Islet precursor cell (in vitro differentiated cells): Measurements from ENCODE around the gene KIAA0586.
A peak's percentile ranks its signal among the peaks of the same experiment; 100 is the strongest.
"Not testable (repeated sequence)": the region's sequence is repeated elsewhere in the genome, so short reads cannot be mapped to it uniquely, and the experiment has no call there.

Source experiments
- DNase-seq: peaks from one replicate; pipeline ENCODE4 v3.0.0-alpha.2; 2018

Gene KIAA0586

DNA sequence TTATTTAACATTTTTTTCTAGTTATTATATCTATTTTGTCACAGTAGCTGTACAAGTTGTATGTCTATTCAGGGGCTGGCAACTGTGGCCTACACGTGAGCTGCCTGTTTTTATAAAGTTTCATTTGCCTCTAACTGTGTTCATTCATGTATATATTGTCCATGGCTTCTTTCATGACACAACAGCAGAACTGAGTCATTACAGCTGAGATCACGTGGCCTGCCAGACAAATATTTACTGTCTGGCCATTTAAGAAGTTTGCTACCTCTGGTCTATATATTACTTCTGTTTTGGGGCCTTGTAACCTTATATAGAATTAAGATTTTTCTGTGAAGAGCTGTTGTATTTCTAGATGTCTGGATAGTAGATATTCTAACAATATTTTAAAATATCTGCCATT is 37.9 kb downstream of the KIAA0586 start:
- no peak for DNase-seq

DNA sequence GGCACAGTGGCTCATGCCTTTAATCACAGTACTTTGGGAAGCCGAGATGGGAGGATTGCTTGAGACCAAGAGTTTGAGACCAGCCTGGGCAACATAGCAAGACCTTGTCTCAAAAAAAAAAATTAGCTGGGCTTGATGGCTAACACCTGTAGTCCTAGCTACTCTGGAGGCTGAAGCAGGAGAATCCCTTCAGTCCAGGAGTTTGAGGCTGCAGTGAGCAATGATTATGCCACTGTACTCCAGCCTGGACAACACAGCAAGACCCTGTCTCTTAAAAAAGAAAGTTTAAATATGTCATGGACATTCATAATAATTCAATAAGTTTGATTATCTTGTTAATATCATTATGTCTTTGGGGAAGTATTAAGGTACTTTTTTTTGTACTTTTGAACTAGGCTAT is 38.9 kb downstream of the KIAA0586 start:
- no peak for DNase-seq

DNA sequence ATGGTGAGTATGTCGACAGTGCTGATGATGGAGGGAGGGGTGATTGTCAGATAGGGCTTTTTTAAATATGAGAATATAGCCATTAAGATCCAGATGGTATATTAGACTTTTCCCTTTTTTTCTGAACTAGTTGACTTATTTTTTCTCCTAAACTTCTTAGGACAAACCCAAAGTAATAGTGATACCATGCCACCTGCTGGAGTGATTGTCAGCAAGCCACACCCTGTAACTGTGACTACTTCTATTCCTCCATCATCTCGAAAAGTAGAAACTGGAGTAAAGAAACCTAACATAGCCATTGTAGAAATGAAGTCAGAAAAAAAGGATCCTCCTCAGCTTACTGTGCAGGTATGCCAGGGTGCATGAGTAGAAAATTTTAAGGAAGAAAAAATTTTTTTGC is 40.1 kb downstream of the KIAA0586 start:
- no peak for DNase-seq

DNA sequence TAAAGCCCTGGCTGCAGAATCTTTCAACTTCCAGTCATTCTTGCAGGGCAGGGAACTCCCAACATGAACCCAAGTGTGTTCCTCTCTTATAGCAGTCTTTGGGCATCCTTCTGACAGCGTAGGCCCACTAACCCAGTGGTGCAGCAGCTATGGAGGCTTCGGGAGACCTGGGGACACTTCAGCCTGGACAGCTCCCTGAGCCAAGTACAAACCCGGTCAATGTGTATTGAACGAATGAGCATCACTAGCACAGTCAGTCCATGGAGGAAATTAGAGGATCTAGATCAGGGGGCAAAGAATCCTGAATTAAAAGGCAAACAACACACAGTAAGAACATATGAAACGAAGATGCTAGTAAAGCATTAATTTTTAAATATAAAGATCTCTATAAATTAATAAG is 41.8 kb downstream of the KIAA0586 start:
- no peak for DNase-seq

DNA sequence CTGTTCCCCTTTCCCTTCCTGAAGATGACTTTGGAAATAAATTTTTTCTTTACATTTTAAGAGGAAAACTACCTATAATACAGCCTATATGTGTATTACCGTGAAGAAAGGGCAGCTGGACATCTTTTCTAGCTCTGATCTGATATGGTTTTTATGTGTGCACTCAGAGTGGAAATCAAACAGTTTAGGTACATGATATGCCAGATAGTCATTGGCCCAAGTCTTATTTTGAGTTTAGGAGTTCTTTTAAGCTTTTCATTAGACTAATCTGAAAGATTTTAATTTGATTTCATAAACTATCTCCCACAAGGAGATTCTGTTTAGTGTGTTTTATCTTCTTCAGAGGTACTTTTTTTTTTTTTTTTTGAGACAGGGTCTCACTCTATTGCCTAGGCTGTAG is 48.8 kb downstream of the KIAA0586 start:
- no peak for DNase-seq

DNA sequence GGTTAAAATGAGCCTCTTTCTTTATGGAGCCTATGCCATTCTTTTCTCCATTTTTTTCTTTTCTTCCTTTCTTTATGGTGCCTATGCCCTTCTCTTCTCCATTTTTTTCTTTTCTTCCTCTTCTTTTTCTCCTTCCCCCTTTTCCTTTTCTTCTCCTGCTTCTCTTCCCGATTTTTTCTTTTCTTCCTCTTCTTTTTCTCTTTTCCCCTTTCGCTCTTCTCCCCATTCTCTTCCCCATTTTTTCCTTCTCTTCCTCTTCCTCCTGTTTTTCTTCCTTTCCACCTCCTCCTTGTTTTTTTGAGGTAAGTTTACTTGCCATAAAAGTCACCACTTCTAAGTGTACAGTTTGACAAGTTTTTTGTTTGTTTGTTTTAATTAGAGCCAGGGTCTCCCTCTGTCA is 50.1 kb downstream of the KIAA0586 start:
- DNase-seq: no peak

DNA sequence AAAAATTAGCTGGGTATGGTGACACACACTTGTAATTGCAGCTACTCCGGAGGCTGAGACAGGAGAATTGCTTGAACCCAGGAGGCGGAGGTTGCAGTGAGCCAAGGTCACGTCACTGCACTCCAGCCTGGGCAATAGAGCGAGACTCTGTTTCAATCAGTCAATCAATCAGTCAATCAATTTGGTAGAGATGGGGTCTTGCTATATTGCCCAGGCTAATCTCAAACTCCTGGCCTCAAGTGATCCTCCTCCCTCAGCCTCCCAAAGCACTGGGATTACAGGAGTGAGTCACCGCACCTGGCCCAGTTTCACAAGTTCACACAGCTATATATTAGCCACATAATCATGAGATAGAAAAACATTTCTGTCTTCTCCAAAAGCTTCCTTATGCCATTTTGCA is 50.8 kb downstream of the KIAA0586 start:
- not testable (repeated sequence) for DNase-seq

DNA sequence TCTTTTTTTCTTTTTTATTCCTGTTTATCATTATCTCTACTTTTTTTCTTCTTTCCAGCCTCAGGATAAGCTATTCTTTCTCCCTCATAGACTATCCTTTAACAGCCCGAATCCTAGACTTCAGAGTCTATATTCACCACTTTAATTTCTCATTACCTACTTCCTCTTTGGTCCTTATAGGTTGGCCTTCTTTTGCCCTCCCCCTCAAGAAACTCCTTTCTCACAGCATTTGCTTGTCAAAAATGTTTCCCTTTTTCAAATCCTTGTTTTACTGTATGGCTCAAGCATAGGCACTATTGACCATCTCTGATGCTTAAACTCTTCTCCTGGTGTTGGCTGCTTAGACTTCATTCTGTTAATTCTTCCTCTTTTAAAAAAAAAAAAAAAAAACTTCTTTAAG is 52.5 kb downstream of the KIAA0586 start:
- no peak for DNase-seq

DNA sequence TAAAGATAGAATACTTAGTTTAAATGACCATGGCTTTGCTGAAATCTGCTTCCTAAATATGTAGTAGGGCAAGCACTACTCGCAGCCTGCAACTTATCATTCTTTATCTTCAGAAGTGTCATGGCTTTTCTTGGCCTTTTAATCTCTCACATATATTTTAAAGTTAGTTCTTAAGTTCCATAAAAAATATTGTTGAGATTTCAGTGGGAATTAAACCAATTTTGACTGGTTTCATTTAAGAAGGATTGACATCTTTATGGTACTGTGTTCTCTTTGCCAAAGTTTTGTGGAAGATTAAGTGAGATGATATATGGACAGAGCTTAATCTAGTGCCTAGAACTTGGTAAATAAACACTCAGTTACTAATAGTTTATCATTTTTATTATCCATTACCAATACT is 56.7 kb downstream of the KIAA0586 start:
- DNase-seq: no peak

DNA sequence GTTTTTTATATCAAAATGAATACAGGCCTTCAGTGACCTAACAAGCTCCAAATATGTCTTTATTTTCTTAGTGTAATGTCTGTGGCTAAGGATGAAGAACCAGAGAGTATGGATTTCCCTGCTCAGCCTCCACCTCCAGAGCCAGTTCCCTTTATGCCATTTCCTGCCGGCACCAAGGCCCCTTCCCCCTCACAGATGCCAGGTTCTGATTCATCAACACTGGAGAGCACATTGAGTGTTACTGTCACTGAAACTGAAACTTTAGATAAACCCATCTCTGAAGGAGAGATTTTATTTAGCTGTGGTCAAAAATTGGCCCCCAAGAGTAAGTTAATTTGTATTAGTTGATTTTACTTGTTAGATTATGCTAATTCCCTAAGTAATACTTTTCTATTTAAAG is 61.0 kb downstream of the KIAA0586 start:
- DNase-seq: no peak

DNA sequence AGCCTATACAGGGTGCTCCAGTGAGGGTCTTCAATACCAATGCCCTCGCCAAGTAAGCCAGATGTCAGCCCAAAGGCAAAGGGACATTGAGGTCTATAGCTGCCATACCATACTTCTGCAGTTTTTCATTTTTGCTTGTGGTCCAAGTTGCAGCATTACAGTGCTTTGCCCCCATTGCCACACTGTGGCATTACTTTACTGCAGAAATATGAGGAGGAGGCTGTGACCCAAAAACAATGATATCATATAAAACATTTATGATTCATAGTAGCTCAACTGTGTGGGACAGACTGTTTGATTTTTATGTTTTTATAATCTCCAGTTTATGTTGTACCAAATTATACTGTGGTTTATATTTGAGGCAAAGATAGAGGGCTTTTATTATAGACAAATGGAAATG is 64.1 kb downstream of the KIAA0586 start:
- DNase-seq: no peak

DNA sequence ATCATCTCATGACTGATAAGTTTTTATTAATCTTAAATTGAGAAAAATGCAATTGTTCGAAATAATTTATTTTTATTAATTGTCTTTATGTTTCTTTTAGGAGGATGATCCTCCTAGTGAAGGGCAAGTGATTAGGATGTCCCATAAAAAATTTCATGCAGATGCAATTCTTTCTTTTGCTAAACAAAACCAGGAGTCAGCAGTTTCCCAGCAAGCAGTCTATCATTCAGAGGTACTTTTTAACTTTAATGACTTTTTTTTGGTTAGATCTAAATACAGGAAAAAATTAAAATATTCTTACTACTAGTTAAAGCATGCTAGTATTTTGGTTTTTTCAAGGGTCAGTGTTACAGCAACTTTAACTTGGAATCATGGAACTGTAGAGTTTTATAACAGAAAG is 64.5 kb downstream of the KIAA0586 start:
- no peak for DNase-seq

DNA sequence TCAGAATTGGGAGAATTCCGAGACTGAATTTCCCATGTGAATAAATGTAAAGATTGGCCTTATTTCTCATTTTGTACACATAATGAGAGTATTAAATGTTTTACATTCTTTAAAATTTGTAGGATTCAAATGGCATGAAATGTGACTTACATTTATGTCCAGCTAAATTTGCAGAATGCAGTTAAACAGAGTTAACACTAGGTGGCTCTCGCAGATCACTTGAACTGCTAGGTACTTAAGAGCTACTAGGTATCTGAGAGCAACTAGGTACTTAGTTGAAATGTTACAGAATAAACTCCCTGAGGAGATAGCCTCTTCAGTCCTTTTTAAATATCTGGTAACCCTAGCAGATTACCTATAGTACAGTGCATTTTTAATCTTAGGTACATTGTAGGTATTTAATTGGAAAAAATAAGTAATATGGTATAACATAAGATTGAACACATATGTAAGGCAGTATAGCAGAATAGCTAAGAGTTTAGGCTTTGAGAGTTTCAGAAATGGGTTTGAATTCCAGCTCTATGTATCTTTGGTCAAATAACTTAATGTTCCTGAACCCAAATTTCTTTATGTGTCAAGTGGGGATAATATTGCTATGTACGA is 73.8 kb downstream of the KIAA0586 start:
- no peak for DNase-seq

DNA sequence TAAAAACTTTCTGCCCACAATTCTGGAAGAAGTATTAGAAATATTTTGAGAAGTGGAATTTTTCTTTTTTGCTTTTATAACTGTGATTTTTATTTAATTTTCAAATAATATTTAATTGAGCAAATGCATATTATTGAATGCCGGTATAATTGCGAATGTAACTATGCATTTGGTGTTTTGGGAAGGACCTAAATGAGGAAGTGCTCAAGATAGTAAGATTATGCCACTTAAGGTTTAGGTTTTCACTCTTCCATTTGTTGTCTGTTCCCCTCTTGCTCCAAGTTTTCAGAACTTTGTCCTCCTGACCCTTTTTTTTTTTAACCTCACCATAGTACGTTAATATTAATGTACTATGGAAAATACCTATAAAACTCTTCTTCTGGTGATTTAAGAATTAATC is 85.8 kb downstream of the KIAA0586 start:
- DNase-seq: no peak

DNA sequence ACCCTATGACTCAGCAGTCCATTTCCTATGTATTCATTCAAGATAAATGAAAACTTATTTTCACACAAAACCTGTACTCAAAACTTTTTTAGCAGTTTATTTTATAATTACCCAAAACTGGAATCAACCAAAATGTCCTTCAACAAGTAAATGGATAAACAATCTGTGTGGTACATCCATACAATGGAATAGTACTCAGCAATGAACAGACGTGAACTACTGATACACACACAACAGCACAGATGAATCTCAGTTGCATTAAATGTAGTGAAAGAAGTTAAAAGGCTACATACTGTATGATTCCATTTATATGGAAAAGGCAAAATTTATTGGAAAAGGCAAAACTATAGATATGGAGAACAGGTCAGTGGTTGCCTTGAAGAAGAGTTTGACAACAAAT is 90.1 kb downstream of the KIAA0586 start:
- DNase-seq: no peak

DNA sequence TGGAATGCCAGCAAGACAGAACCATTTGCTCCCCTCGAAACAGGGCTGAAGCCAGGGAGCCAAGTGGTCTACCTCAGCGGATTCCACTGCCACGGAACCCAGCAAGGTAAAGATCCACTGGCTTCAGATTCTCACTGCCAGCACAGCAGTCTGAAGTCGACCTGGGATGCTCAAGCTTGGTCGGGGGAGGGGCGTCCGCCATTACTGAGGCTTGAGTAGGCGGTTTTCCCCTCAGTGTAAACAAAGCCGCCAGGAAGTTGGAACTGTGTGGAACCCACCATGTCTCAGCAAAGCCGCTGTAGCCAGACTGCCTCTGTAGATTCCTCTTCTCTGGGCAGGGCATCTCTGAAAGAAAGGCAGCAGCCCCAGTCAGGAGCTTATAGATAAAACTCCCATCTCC is 98.2 kb downstream of the KIAA0586 start:
- DNase-seq: not testable (repeated sequence)

DNA sequence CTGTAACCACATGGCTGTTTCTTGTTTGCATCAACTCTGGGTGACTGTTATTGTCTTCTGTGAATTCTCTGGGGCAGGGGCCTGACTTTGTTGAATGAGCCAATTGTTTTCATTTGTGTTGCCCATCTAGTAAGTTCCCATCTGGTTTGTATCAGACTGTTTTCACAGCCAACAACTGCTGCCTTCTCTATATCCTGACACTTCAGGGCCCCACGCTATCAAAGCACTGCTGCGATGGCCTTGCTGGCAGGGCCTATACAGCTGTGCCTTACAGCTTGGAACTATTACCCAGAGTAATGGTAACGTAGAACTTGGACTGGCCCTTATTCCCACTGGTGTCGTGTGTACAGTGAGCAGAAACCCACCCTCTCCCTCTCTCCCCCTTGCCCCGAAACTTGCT is 105.9 kb downstream of the KIAA0586 start:
- peak; percentile 91 for DNase-seq

DNA sequence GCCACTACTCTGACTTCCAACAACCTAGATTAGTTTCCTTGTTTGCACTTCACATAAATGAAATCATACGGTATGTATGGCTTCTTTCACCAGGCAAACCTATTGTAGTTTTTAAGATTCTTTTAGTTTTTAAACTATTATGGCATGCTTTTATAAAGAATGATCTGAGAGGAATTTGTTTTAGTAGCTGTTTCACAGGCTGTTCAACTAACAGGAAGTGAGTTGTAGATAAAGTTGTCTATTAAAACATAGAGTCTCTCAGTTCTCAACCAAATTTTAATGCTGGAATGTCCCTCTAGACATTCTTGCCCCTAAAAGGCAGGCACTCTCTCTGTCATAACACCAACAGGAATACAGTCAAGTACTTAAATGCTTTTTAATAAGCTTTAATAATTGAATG is 107.5 kb downstream of the KIAA0586 start:
- no peak for DNase-seq

DNA sequence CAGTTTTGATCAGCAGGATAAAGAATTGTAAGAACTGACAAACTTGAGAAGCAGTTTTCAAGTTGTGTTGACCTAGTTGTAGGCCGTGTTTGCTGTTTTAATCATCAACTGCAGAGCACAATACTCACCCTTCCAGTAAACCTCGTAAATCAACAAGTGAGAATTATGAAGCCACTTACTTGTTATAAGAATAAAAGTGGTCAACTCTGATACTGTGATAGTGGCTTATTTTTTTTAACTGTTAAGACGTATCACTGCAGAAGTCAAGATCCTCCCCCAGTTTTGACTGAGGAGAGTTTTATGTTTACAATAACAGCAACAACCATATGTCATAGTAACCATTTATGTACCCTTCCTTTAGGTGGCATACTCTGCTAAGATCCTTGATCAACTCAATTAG is 109.5 kb downstream of the KIAA0586 start:
- no peak for DNase-seq

DNA sequence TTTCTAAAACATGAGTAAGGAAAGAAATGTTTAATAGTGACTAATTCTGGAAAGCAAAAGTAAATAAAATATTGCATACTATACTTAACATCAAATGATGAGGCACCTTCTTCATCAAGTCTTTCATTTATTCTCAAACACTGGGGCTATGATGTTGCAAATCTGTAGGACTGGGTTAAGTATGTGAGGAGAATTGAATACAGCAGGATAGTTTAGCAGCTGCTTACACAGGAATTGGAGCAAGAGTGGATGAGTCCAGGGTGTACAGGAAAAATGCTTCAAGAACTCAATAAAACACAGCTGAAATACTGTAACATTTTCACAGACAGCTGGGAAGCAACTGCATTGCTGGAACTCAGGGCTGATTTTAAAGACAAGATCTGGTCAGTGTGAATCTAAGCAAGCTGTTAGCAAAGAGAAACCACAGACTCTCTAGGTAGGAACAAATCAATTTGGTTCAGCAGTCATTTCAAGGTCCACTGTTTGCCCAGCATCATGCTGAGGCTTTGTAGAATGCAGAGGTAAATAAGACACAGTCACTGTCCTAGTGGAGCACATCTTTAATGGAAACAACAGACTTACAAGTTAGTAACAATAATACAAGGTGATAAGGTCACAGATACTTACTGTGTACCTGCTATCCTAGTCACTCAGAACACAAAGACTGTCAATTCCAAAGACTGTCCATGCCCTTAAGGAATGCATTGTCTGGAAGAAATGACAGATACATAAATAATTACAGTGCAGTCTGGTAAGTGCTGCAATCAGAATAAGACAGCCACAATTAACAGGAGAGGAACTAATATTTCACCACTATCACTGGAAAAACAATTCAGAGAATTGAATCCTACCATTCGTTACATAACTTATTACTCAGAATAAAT is 113.5 kb downstream of the KIAA0586 start:
- DNase-seq: no peak

DNA sequence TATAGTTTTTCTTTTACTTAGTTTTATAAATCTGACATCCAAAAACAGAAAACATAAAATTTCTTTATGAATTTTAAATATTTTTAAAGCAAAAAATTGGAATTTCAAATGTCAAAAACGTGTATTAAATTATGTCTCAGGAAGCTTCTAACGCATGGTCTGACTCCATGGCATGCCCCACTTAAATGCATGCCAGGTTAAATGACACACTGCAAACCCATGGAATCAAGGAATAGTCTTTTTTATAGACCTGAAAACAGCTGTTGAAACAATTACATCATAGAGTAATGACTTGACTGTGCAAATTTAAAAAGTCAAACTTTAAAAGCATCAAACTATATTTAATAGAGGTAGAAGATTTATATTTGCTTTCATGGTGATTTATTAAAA is 114.1 kb downstream of the KIAA0586 start:
- DNase-seq: no peak

DNA sequence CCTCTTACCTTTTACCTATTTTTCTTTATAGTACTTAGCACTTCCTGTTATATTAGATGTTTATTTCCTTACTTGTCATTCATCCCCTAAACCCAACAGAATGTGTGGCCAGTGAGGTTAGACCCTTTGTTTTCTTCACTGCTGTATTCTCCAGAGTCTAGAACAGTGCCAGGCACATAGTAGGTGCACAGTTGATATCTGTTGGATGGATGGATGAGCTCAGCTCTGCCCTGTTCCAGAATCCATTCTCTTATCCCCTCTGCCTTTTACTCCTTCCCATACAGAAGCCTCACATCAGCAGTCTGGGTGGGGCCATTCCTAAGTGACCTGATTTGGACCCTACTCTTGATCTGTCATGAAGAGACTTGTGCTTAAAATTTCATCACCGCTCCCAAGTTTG is 115.7 kb downstream of the KIAA0586 start:
- DNase-seq: no peak

DNA sequence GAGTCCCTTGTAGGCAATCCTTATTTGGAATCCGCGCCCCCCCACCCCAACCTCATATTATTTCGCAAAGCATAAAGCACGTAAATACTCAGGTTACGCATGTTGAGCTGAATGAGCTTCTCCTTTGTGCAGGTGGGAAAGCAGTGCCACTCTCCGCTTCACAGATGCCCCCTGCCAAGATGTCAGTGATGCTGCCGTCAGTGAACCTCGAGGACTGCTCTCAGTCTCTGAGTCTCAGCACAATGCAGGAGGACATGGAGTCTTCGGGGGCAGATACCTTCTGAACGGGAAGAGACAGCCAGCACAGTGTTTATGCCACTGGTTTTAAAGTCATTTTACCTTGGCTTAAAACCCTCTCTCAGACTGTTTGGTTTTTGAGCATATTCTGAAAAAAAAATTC is 120.1 kb downstream of the KIAA0586 start:
- DNase-seq: no peak

DNA sequence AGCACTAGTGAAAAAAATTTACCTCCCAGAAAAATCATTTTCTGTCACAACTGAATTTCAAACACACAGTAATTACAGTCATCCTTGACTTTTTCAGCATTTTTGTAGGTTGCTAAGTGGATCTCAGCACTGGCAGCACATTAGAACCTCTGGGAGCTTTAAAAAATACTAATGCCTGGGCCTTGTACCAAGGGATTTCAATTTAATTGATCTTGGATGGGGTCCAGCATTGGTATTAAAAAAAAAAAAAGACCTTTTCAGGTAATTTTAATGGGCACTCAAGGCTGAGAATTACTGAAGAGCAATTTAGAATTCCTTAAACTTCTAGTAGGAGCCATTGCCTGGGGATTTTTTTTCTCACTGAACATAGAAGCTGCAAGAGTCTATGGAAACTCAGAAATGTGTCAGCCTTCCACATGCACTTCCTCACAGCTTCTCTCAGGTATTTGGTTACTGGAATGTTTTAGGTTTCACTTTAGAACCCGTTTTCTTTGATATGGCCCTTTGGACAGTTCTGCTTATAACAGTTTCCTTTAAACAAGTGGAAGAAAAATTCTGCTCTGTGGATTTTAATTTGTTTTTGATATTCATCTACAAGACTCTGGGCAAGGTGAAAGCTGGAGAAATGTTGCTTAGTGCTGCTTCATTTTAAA is 121.7 kb downstream of the KIAA0586 start:
- no peak for DNase-seq
